ENCODE results near the gene EIPR1. TPM values are rescaled to one million over a fixed set of nuclear protein-coding genes. Genes with fewer than 3 reads are reported as not detected.

EIPR1 gene
- total and polyA plus RNA-seq, 10 of the 15 experiments (the other 5 are each of a cell fraction or from before 2014, with no cell fraction given): 23.6 to 61.2 (median 42.2) TPM

- no peak for TF ChIP-seq MTA3 (IDR thresholded peaks at IDR 0.05; ENCODE audit: borderline replicate concordance, low read length)
- TF ChIP-seq ZBTB33 (IDR thresholded peaks at IDR 0.05): no peak
- no peak for TF ChIP-seq YBX1 (IDR thresholded peaks at IDR 0.05)
- TF ChIP-seq JUND (IDR thresholded peaks at IDR 0.05; ENCODE audit: low read depth, low read length): no peak
- TF ChIP-seq ZNF207 (IDR thresholded peaks at IDR 0.05; ENCODE audit: borderline replicate concordance): no peak
- TF ChIP-seq RB1 (IDR thresholded peaks at IDR 0.05; ENCODE audit: borderline replicate concordance): no peak
- no peak for TF ChIP-seq BCL3 (IDR thresholded peaks at IDR 0.05; ENCODE audit: borderline replicate concordance, insufficient read depth, low read depth, low read length, poor library complexity, severe bottlenecking)
- TF ChIP-seq, protein P1, sequence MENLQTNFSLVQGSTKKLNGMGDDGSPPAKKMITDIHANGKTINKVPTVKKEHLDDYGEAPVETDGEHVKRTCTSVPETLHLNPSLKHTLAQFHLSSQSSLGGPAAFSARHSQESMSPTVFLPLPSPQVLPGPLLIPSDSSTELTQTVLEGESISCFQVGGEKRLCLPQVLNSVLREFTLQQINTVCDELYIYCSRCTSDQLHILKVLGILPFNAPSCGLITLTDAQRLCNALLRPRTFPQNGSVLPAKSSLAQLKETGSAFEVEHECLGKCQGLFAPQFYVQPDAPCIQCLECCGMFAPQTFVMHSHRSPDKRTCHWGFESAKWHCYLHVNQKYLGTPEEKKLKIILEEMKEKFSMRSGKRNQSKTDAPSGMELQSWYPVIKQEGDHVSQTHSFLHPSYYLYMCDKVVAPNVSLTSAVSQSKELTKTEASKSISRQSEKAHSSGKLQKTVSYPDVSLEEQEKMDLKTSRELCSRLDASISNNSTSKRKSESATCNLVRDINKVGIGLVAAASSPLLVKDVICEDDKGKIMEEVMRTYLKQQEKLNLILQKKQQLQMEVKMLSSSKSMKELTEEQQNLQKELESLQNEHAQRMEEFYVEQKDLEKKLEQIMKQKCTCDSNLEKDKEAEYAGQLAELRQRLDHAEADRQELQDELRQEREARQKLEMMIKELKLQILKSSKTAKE (IDR thresholded peaks at IDR 0.05; ENCODE audit: low read depth, poor library complexity, severe bottlenecking): no peak
- TF ChIP-seq, protein P2, sequence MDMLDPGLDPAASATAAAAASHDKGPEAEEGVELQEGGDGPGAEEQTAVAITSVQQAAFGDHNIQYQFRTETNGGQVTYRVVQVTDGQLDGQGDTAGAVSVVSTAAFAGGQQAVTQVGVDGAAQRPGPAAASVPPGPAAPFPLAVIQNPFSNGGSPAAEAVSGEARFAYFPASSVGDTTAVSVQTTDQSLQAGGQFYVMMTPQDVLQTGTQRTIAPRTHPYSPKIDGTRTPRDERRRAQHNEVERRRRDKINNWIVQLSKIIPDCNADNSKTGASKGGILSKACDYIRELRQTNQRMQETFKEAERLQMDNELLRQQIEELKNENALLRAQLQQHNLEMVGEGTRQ (IDR thresholded peaks at IDR 0.05; ENCODE audit: borderline replicate concordance, low read depth, low read length): no peak
- TF ChIP-seq SIN3A (IDR thresholded peaks at IDR 0.05; ENCODE audit: low read depth, low read length): no peak
Observed at GRCh38 chr2:3325458-3326181, 52.0 kb downstream of the EIPR1 start (continued).
